NCI-H748 (cell line): ENCODE measurements around the gene ARMC2.
"Not testable (repeated sequence)": the region's sequence is repeated elsewhere in the genome, so short reads cannot be mapped to it uniquely, and the experiment has no call there.

Experiments used
- DNase-seq: peaks from one replicate; lab custom pipeline; 2025; ENCODE audit not compliant: unreplicated experiment; lab: John Stamatoyannopoulos, UW

Gene ARMC2

GRCh38 chr6:108868647-108869046 is 20.4 kb downstream of the ARMC2 start:
- no peak for DNase-seq

- DNase-seq: peak; percentile 7
These were observed 21.7 kb downstream of the ARMC2 start for GRCh38 chr6:108869876-108870275.

GRCh38 chr6:108870357-108870756 is 22.1 kb downstream of the ARMC2 start:
- DNase-seq: no peak

GRCh38 chr6:108872141-108872557 is 23.9 kb downstream of the ARMC2 start:
- DNase-seq: no peak

DNA sequence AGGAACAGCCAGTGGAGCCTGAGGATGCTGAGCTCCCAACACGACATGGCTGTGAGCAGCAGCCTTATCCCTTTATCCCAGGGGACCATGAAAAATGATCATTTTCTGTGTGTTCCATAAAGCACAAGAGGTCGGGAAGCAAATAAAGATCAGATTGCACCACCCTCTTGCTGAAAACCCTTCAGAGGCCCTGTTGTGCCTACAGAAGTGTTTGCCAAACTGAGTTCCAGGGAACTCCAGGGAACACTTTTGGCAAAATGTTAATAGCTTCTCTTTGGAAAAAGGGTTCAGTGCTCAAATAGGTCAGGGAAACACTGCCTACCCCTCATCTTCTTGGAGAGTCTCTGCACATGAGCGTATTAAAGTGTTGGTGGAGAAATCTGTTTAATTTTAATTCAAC is 24.4 kb downstream of the ARMC2 start:
- DNase-seq: no peak

GRCh38 chr6:108873251-108873650 is 25.0 kb downstream of the ARMC2 start:
- DNase-seq: no peak

DNA sequence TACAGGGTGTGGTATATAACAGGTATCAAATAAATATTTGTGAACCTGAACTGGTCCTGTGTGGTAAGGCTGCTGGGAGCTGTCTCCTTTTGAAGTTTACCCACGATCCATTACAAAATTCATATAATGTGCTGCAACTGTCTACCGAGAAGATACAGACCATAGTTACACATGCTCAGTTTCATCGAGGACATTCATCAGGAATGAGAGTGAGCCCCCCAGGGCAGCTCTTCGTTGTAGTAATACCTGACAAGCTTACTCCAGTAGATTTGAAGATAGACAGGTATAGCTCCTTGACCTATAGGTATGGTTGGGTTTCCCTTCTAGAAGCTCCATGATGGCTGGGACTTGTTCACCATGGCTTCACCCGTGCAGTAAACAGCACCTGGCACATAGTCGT is 25.7 kb downstream of the ARMC2 start:
- no peak for DNase-seq

- no peak for DNase-seq
These were observed 26.4 kb downstream of the ARMC2 start for GRCh38 chr6:108874470-108875160.

DNA sequence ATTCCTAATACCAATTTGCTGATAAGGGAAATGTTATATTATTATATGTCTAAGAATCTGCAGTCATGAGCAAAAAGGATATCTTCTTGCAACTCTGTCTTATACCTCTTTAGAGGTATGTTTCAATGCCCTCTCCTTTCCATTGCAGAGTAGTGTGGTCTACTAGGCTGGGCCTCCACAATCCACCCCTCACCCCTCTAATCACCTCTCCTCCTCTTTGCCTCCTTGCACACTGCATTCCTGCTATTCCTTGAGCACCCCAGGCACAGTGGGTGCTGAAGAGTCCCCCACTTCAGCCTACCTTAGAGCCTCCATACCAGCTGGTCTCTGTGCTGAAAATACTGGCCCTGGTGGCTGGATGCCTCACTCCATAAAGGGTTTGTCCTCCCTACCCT is 26.9 kb downstream of the ARMC2 start:
- DNase-seq: no peak

- DNase-seq: no peak
These were observed 29.0 kb downstream of the ARMC2 start for GRCh38 chr6:108877046-108877751.

DNA sequence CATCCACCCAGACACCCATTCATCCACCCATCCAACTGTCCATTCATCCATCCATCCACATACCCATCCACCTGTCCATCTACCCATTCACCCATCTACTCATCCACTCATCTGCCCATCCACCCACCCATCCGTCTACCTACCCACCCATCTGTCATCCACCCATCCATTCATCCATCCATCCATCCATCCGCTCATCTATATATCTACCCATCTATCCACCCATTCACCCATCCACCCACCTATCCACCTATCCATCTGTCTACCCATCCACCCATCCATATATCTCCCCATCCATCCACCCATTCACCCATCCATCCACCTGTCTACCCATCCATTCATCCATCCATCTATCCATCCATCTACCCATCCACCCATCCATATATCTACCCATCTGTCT is 30.7 kb downstream of the ARMC2 start:
- DNase-seq: no peak

- DNase-seq: no peak
These were observed 35.0 kb downstream of the ARMC2 start for GRCh38 chr6:108883172-108883571.

DNA sequence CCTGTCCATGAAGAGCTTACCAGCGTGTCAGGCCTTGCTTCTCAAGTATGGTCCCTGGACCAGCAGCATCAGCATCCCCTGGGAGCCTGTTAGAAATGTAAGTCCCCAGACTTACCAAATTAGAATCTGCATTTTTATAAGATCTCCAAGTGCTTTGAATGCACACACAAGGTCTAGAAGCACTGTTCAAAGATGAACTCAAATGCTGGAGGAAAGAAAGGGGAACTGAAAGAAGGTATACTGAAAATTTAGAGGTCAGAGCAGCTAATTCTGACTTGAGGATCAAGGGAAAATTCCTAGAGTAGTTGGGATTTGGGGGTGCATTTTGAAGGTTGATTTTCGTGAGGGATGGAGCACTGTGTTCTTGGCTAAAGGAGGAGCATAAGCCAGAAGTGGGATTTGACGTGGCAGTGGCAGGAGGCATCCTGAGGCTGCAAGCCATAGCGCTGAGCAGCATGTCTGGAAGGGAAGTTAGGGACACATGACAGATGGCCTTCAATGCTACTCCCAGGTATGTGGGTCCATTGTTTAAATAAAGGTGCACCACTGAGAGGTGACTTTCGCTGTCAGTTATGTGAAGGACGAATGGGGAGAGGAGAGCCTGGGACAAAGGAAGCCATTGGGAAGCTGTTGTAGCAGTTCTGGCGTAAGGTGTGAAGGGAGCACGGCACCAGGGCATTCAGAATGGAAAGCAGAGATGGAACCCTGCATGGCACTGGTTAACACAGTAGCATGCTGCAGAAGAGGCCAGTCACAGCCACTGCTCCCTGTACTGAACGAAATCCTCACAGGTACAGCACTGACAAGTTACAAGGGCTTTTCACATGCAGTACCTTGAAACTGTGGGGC is 36.2 kb downstream of the ARMC2 start:
- DNase-seq: no peak

DNA sequence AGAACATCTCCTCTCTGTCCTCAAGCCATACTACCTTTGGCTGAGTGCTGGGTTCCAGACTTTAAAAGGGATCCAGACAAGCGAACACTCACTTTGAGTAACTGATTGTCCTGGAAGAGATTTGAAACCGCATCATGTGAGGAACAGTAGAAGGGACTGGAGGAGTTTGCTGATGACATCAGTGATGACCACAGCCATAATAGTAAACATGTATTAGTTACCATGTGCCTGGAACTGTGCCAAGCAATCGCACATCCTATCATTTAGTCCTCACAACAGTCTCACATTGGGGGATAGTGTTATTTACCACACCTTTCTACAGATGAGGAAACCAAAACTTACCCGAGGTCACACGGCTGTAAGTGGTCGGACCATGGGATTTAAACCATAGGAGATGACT is 39.8 kb downstream of the ARMC2 start:
- no peak for DNase-seq

DNA sequence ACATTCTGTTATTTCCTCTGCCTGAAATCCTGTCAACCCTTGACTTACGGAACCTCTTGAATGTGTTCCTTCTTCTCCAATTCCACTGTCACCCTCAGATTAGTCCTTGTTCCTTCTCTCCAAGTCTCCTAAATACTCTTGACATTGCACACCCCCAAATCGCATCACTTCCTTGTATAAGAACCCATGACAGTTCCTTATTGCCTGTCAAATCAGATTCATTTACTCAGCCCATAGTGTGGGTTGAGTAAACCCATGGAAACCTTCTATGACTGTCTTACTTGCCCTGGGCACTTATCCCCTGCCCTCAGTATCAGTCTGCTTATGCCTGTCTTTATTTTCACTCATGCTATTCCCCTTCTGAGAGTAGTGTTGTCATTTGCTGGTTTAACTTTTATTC is 40.5 kb downstream of the ARMC2 start:
- no peak for DNase-seq

DNA sequence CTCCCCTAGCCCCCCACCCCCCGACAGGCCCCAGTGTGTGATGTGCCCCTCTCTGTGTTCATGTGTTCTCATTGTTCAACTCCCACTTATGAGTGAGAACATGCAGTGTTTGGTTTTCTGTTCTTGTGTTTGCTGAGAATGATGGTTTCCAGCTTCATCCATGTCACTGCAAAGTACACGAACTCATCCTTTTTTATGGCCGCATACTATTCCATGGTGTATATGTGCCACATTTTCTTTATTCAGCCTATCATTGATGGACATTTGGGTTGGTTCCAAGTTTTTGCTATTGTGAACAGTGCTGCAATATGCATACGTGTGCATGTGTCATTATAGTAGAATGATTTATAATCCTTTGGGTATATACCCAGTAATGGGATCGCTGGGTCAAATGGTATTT is 42.7 kb downstream of the ARMC2 start:
- not testable (repeated sequence) for DNase-seq

DNA sequence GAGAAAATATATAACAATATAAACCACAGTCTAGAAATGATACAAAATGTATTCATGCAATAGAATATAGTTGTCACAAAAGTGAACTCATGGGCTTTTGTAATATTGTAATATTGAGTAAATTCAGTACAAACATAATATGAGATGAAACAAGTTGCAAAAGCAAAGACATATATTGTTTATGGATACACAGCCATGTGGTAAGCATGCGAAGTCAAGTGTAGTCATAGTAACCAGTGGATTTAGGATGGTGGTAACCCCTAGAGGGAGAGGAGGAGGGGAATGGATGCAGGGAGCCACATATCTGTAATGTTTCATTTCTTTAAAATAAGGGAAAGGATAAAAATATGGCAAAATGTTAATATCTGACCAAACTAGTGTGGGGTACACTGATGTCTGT is 47.3 kb downstream of the ARMC2 start:
- DNase-seq: no peak

DNA sequence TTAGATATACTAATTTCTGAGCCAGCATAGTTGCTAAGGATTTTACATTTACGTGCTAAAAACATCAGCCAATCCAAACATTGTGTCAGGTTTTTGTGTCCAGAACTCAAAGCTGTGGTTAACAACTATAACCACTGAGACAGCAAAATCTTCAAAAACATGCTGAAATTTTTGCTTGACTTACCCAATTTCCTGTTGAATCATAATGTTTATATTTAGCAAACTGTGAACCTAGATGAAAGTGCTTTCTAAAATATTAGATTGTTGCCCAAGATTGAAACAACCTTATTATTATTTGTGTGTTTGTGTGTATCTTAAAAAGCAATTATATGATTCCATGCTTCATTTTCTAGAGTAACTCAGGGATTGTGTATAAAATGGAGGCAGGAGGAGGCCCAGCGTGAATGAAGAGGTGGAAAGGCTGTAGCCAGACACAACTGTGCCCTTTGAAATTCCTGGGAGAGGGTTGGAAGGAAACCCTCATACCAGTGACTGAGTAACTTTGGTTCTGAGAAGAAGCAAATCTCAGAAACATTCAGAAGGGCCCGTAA is 48.0 kb downstream of the ARMC2 start:
- no peak for DNase-seq

DNA sequence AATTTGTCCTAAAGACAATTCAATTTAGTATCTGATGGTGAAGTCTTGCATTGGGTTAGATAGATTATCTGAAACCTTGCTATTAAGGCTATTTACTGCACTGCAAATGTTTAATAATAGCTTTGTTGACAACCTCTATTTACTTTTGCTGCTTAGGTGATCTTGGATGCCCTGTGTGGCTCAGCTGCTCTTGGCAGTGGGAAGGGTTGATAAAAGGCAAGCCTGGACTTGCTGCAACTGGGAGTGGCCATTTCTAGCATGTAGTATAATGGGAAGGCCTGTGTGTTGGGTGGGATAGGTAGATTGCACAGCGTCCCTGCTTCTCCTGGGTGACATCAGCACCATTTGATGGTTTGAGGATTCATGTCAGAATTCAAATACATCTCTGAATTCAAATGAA is 49.1 kb downstream of the ARMC2 start:
- peak; percentile 99 for DNase-seq

GRCh38 chr6:108902382-108902792 is 54.2 kb downstream of the ARMC2 start:
- DNase-seq: no peak

- no peak for DNase-seq
These were observed 55.6 kb downstream of the ARMC2 start for GRCh38 chr6:108903796-108904195.

DNA sequence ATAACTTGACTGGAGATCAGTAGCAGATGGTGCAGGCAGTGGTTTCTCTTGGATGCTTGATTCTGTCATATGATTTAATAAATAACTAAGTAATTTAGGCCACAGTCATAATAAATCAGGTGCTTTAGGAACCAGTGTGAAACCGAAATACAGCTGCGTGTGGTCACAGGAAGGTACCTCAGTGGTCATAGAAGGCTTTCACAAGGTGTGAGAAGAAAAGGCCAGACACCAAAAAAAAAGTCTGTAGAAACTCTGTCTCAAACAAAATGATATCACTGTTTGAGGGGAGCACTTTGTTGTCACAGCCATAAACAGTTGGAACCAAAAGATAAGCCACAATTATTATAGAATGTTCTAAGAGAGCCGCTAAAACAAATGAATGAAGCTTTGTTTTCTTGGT is 56.5 kb downstream of the ARMC2 start:
- no peak for DNase-seq
